Stimulated activated CD4-positive, alpha-beta T cell treated with anti-CD3 and anti-CD28 coated beads, Interleukin-2, amount 100 ng/mL, for 24 hours (primary cell): ENCODE results near the gene ANKRD33B.
"Not testable (repeated sequence)": the region's sequence is repeated elsewhere in the genome, so short reads cannot be mapped to it uniquely, and the experiment has no call there.

Experiments used
- DNase-seq, 2 donors: peaks; one replicate each; pipeline ENCODE4 v3.0.0-alpha.2; 2020

Gene ANKRD33B

DNA sequence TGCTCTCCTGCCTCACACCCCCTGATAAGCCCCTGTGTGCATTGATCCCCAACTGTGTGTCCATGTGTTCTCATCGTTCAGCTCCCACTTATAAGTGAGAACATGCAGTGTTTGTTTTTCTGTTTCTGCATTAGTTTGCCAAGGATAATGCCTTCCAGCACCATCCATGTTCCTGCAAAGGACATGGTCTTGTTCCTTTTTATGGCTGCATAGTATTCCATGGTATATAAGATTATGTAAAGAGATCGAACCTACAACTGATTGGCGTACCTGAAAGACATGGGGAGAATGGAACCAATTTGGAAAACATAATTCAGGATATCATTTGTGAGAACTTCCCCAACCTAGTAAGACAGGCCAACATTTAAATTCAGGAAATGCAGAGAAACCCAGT, 32.4 kb downstream of the ANKRD33B start:
- no peak for DNase-seq

DNA sequence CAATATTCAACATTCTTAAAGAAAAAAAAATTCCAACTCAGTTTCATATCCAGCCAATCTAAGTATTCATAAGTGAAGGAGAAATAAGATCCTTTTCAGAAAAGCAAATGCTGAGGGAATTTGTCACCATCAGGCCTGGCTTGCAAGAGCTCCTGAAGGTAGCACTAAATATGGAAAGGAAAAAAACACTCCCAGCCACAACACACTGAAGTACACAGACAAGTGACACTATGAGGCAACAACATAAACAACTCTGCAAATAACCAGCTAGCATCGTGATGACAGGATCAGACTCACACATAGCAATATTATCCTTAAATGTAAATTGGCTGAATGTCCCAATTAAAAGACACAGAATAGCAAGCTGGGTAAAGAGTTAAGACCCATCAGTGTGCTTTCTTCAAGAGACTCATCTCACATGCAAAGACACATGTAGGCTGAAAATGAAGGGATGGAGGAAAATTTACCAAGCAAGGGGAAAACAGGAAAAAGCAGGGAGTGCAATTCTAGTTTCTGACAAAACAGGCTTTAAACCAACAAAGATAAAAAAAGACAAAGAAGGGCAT, 33.1 kb downstream of the ANKRD33B start:
- no peak for DNase-seq

DNA sequence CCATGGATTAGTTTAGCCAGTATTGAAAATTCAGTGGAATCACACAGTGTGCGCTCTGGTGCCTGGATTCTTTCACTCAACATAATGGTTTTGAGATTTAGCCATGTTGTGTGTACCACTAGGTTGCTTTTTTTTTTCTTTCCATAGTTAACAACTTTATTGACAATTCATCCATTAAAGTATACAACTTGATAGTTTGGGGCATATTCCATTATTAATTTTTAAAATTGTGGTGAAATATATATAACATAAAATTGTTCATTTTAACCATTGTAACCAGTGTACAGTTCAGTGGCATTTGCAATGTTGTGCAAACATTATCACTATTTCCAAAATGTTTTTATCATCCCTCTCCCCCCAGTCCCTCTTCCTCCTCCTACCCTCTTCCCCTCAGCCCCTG, 35.2 kb downstream of the ANKRD33B start:
- no peak for DNase-seq

DNA sequence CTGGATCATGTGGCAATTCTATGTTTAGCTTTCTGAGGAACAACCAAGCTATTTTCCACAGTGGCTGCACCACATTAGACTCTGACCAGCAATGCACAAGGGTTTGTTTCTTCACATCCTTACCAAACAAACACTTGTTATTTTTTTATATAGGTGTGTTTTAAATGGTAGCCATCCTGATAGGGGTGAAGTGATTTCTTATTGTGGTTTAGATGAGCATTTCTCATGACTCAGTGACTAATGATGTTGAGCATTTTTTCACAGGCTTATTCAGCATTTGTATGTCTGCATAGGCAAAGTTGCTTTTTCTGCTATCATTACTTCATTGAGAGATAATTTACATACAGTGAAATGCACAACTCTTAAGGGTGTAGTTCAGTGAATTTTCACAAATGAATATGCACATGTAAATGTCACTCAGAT, 36.0 kb downstream of the ANKRD33B start:
- DNase-seq = no peak

DNA sequence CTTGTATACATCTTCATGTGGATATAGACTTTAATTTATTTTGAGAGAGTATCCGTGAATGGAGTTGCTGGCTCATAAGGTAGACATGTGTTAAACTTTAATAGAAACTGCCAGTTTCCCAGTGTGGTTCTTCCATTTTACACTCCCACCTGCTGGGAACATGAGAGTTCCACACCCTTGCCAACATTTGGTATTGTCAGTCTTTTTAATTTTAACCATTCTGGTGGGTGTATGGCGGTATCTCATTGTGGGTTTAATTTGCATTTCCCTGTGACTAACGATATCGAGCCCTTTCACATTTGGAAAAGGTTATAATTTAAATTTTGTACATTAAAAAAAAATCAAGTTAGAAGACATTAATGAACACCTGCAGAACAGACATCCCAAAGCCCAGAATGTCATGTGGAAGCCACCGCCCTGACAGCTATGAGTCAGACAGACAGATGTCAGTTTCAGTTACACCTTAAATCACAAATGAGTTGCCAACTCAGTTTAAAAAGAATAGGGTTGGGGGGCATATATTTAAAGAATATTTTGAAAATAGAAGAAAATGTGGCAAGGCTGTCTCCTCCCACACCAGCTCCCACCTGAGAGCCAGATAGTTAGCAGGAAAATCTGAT, 36.9 kb downstream of the ANKRD33B start:
- peak in 1 of 2 donors; percentile 42 for DNase-seq

DNA sequence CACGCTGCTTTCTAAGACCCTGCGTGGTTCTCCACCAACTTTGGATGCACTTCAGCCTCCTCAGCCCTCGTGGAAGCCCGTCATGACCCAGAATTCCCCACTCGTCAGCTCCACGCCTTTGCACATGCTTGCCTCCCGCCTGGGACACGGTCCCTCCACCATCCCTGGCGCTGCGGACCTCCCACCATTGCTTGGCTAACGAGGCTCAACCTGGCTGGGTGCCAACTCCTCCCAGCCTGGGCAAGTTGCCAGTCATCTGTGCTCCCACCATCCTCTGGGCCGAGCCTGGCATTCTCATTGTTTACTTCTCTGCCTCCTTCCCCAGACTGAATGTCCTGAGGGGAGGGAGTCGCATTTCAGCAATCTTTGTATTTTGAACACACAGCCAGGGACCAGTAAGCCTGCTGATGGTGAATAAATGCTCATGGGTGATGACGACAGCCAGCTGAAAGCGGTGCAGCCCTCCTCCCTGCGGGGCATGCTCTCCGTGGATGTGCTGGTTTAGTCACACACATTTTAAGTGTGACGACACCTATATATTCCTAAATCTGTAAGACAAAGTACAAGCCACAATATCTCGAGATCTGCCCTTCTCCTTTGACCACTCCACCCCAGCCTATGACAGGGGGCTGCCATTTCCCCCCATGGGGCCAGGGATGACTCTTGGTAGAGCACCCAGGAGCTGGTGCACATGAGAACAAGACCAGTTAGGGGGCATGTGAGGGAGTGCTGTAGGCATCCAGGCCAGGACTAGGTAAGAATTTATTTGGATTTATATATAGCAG, 37.6 kb downstream of the ANKRD33B start:
- DNase-seq = peak in 1 of 2 donors; percentile 15

DNA sequence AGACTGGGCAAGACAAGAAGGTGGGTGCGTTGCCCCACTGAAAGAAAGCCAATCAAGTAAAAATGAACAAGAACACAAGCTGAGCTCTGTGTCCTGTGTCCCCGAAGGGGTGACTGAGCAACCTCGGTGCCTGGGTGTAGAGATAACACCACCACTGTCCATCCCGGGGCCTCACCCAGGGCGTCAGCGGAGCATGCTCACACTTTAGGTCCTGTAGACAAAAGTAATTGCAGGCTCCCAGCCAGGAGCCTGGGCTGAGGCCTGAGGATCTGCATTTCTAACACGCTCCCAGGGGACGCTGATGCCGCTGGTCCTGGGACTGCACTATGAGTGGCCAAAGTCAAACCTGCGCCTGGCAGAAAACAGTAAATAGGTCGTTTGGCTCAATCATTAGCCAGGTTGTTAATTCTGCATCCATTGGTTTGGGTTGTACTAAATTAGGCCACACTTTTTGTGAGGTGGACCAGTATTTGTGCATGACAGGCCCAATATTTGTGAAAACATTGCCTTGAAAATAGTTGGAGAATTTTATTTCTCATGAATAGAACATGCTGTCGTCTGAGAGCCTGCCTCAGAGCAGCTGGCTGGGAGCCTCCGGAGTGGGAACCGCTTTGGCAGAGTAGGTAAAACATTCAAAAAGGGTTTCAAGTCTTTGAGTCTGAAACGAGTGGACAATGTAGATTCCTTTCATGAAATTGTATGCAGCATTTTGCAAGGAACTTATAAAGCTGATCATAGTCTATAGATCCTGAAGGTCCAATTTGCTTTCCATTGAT, 38.3 kb downstream of the ANKRD33B start:
- DNase-seq = no peak

DNA sequence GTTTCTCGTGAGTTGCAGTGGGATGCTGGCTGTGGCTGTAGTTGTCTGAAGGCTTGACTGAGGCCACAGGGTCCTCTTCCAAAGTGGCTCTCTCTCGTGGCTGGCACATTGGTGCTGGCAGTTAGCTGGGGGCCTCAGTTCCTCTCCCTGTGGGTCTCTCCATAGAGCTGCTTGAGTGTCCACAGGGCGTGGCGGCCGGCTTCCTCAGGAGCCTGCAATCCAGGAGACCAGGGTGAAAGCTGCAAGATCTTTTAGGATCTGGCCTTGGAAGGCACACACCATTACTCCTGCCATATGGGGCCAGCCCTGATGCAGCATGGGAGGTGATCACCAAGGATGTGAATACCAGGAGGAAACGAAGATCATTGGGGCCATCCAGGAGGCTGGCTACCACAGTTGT, 41.1 kb downstream of the ANKRD33B start:
- DNase-seq = no peak

DNA sequence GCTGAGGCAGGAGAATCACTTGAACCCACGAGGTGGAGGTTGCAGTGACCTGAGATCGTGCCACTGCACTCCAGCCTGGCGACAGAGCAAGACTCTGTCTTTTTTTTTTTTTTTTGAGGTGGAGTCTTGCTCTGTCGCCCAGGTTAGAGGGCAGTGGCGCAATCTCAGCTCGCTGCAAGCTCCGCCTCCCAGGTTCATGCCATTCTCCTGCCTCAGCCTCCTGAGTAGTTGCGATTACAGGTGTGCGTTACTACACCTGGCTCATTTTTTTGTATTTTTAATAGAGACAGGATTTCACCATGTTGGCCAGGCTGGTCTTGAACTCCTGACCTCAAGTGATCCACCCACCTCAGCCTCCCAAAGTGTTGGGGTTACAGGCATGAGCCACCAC, 42.8 kb downstream of the ANKRD33B start:
- DNase-seq = not testable (repeated sequence)

DNA sequence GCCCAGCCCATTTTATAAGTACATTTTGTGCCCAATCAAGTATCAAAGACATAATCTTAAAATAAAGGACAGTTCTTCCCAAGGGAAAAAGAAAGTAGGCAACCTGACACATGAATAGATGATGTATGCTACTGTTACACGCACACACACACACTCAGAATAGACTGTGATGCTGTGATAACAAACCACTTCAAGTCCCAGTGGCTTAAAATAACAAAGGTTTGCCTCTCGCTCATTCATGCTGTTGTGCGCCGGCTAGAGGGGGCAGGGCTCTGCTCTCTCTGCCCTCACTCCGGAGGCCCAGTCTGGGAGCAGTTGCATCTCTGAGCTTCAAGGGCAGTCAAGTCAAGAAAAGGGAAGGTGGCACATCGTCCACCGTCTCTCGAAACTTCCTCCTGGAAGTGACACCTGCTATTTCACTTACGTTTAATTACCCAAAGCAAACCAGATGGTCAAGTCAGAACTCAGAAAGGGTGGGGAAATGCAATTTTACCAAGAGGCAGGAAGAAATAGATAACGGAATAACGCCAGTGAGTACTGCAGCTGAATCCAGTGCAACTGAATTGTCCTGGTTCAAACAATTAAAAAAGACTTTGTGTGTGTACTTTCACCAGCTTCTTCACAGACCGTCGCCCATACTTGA, 43.3 kb downstream of the ANKRD33B start:
- DNase-seq = no peak

DNA sequence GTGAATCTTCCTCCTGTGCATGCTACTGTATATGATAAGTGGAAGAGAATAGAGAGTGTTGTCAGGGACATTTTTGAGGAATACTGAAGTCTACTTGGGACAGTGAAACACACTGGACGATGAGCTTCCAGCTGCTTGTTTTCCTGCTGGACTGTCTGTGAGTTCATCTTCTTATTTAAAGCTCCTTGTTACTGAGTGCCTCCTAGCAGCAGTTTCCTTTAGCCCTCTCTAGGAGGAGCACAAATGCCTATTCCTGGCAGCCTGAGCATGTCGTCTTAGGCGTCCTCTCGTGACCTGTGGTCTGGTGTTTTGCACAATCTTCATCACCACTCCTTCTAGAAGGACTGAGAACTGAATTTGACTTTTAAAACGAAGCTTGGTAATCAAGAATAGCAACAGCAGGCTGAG, 43.8 kb downstream of the ANKRD33B start:
- no peak for DNase-seq

DNA sequence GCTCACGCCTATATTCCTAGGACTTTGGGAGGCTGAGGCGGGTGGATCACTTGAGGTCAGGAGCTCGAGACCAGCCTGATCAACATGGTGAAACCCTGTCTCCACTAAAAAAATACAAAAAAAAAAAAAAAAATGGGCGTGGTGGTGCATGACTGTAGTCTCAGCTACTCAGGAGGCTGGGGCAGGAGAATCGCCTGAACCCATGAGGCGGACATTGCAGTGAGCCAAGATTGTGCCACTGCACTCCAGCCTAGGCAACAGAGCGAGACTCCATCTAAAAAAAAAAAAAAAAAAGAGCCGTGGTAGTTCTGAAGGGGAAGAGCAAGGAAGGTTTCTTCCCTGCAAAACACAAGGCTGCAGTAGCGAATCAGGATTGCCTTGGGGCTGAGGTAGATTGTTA, 44.2 kb downstream of the ANKRD33B start:
- not testable (repeated sequence) for DNase-seq

DNA sequence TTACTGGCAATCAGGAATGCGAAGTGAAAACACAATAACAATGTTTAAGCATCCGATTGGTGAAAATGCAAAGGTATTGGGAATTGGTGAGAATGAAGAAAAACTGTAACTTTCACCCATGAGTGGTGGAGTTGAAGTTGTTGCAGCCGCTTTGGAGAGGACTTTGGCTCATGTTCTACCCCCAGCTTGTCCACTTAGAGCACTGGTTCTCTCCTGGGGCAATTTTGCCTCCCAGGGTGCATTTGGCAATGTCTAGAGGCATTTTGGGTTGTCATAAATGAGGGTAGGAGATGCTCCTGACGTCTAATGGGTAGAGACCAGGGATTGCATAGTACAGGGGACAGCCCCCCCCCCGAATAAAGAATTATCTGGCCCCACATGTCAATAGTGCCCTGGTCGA, 46.2 kb downstream of the ANKRD33B start:
- no peak for DNase-seq

DNA sequence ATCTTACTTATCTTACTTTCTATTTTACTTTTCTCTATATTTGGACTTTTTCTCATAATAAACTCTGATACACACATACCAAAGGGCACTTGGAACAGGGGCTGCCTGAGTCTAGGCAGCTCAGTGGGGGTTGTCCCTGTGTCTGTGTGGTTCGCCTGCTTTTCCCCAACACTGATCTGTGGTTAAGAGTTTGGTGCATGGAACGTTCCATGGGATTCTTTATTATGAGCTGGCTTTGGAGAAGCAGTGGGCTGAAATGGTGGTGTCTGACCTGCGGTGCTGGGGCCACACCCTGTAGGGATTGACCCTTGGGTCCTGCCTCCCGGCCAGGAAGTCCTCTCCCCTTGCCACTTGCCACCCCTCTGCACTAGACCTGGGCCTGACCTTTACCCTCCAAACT, 47.4 kb downstream of the ANKRD33B start:
- DNase-seq = no peak

DNA sequence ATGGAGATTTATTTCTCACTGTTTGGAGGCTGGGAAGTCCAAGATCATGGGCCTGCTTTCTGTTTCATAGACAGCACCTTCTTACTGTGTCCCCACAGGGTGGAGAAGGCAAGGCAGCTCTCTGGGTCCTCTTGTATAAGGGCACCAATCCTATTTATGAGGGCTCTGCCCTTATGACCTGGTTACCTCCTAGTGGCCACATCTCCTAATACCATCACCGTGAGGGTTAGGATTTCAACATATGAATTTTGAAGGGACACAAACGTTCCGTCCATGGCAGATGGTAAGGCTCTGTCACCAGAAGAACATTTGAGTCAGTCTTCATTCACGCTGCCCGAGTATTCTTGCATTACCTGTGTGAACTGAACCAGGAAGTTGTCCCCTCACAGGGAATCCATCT, 48.4 kb downstream of the ANKRD33B start:
- DNase-seq = no peak

DNA sequence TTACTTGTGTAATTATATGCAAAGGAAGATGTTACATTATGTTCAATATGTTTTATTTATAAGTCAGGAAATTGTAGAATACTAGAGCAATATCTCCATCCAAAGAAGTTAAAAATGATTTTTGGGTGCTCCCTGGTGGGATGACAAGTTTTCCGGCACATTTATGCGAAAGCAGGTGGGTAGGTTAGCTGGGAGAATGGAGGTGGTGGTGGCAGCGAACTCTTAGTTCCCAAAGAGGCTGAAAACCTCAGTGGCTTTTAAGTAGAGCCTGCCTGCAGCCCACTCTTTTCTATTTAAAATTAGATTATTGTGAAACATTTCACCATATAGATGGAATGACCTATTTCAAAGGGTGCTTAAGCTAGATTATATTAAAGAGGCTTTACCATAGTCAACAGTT, 51.8 kb downstream of the ANKRD33B start:
- DNase-seq = no peak

DNA sequence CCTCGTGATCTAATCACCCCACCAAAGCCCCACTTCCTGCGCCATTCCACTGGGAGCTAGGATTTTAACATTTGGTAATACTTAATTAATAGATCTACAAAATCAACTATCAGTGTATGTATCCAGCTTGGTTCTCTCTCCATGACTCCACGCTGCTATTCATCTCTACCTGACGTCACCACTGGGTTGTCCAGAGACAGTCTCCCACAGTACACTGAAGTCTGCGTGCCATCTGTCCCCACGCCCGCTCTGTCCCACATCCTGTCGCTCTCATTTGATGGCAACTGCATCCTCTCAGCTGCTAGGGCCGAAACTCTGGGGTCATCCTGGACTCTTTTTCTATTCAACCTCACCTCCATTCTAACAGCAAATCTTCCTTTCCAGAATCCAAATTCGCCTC, 53.2 kb downstream of the ANKRD33B start:
- no peak for DNase-seq

DNA sequence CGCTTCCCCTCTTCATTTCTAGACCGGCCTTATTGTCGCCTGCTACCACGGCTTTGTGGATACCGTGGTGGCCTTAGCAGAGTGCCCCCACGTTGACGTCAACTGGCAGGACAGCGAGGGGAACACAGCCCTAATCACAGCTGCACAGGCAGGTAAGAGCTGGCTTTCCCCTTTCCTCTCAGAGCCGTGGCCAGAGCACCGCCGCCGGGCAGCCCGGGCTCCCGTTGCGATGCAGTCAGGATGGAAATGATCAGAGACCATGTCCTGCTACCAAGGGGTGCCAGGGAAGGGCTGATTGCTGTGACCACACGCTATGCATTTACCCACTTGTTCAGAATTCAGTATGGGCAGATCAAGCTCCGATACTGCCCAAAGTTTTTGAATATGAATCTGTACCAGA, 54.4 kb downstream of the ANKRD33B start:
- no peak for DNase-seq

DNA sequence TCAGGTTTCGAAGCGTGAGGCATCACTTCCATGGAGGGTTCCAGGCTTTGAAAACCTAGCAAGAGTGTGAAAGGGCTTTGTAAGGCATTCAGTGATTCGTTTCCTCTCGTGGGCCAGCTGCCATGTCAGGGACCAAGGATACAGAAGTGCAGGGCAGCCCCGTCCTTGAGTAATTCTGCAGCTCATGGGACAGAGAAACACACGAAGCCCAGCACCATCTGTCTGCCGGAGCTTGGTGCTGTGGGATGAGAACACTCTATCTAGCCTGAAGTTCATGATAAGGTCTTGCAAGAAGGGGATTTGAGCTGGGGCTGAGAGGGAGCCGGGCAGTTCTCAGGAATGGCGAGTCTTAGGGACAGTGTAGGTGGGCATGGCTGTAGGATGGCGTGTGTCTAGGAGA, 55.8 kb downstream of the ANKRD33B start:
- DNase-seq = no peak

DNA sequence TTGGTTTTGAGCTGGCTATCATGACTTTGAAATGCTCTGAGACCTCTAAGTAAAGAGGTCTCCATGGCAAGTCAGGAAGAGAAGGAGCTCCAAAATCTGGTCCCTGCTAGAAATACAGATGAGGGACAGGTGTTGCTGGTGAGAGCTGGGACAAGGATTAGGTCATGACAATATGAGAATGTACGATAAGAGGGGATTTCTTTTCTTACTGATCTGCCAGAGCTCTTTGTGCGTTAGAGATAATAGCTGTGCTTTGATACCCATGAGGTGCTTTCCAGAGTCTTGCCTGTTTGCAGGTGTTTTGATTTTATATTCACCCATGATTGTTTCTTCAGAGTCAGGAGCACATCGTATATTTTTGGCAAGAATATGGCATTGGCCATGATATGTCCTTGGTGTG, 56.5 kb downstream of the ANKRD33B start:
- DNase-seq = no peak

DNA sequence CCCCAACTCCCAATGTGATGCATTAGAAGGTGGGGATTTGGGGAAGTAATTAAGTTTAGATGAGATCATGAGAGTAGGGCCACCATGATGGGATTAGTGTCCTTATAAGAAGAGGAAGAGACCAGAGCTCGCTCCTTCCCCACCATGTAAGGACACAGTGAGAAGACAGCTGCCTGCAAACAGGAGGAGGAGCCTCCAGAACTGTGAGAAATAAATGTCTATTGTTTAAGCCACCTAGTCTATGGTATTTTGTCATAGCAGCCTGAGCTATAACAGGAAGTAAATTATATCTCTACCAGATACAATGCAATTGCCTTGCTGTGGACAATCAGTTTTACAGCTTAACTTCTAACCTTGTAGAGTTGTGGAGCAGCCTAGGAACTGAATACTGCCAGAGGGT, 58.0 kb downstream of the ANKRD33B start:
- no peak for DNase-seq

DNA sequence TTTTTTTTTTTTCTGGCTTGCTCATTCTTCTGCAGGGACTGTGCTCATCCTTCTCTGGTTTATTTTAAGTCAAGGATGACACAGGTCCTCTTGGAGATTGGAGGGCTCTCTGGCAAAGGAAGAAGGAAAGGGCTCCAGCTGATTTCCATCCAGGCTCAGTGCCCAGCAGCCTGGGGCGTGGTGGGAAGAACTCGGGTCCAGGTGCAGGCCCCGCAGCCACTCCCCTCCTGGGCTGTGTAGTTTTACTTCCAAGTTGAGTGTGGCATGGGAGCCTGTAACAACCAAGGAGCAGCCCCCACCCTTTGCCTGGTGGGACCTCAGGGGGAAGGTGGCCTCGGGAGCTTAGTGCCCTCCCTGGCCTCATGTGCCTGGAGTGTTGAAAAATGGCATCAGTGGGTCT, 58.9 kb downstream of the ANKRD33B start:
- DNase-seq = no peak

DNA sequence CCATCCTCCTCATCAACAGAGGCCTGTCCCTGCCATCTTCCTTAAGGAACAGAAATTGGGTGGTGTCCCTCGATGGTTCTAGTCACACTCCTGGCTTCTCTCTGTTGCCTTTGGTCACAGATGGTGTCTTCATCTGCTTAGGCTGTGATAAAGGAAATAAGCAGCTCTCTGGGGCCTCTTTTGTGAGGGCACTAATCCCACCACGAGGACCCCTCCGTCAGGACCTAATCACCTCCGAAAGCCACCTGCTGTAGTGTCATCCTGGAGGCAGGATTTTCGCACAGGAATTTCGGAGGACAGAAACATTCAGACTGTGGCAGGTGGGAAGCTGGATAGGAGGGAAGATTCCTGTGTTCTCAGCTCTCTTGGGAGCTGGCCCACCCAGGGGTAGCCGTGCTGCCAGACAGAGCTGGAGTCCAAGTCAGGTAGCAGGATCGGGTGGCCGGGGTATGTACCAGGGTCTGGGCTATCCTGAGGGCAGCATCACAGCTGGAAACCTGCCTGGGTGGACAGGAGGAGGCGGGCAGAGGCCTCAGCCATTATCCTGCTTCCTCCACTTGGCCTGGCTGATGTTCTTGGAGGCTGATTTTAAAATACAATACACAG, 59.5 kb downstream of the ANKRD33B start:
- DNase-seq = no peak
